ENCODE data around the gene NOP14.
"Not testable (repeated sequence)": the region's sequence is repeated elsewhere in the genome, so short reads cannot be mapped to it uniquely, and the experiment has no call there.

The NOP14 gene

DNA sequence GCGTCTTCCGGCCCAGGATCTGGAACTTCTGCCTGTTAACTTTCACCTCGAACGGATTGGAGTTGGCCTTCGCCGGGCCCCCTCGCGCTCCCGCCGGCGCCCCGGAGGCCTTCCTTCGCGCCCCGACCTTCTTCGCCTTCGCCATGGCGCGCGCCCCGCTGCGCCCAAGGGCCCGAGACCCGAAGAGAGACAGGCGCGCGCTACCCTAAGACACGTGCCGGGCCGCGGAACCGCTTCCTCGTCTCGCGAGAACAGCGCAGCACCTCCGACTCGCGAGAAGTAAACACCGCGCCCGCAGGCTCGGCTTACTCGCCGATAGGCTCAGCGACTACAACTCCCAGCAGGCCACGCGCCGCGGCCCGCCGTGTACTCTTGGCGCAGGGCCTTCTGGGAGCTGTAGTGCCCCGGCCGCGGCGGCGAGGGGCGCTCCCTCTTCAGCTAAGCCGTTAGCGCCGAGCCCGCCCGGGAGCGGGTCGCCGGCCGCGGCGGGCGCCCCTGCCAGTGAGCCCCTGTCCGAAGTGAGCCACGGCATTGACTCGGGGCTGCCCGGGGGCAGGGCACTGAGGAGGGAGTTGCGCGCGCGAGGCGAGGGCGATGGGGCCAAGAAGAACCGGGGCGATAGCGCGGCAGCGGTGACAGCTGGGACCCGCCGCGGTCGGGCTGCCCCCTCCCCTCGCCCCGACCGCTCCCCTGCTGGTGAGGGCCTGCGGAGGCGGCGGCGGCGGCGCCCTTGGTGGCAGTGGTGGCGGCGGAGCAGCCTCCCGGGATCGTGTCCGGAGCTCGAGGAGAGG lies at the start of gene NOP14, which contains the start of gene GRK4:
TSS of gene NOP14 (minus strand) at position 232 of the 791 bp plus-strand sequence. CDS start at position 145, 87 bp downstream.
TSS of gene GRK4 (plus strand) at position 397 of the 791 bp plus-strand sequence. CDS start 500 bp downstream, outside the sequence.
- peak; percentile 97 for DNase-seq (ENCODE audit: low read depth)

- no peak for DNase-seq (ENCODE audit: low read depth)
Measured at GRCh38 chr4:3011456-3012220, 48.4 kb upstream of the NOP14 start.

GRCh38 chr4:3010998-3011397 lies 47.8 kb upstream of the NOP14 start:
- peak; percentile 49 for DNase-seq (ENCODE audit: low read depth)

GRCh38 chr4:3010577-3010976 lies 47.4 kb upstream of the NOP14 start:
- DNase-seq (ENCODE audit: low read depth): no peak

GRCh38 chr4:3009422-3009821 lies 46.2 kb upstream of the NOP14 start:
- no peak for DNase-seq (ENCODE audit: low read depth)

GRCh38 chr4:3007724-3008123 lies 44.5 kb upstream of the NOP14 start:
- DNase-seq (ENCODE audit: low read depth): no peak

- DNase-seq (ENCODE audit: low read depth): no peak
Measured at GRCh38 chr4:2996415-2996814, 33.2 kb upstream of the NOP14 start.

DNA sequence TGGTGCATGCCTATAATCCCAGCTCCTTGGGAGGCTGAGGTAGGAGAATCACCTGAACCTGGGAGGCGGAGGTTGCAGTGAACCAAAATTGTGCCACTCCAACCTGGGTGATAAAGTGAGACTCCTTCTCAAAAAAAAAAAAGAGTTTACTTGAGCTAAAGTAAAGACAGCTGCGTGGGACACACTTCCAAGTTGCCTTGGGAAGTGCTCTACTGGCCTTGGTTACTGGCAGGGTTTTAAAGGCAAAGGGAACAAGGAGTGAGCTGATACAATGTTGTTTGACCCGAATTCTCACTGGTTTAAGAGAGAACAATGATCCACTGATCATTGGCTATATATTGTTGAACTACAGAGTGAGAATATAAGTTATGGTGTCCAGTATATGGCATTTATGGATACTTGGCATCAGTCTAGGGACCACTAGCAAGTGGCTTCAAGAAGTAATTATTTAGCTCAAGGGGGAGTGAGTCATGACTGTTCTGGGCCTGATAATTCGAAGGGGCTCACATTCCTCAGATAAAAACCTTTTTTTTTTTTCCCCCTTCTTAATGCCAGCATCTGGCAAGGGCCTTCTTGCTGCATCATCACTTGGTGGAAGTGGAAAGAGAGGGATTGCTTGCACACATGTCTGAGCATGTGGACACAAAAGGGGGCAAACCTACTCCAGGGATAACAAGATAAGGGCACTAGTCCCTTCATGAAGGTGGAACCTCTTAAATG lies 32.5 kb upstream of the NOP14 start:
- DNase-seq (ENCODE audit: low read depth): no peak

GRCh38 chr4:2994917-2995316 lies 31.7 kb upstream of the NOP14 start:
- no peak for DNase-seq (ENCODE audit: low read depth)

GRCh38 chr4:2991243-2991642 lies 28.0 kb upstream of the NOP14 start:
- no peak for DNase-seq (ENCODE audit: low read depth)

DNA sequence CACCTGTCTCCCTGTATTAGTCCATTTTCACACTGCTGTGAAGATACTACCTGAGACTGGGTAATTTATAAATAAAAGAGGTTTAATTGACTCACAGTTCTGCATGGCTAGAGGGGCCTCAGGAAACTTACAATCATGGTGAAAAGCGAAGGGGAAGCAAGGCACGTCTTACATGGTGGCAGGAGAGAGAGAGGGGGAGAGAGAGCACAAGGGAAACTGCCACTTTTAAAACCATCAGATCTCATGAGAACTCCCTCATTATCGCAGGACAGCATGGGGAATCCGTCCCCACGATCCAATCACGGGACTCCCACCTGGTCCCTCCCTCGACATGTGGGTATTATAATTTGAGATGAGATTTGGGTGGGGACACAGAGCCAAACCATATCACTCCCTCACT lies 20.5 kb upstream of the NOP14 start:
- DNase-seq (ENCODE audit: low read depth): not testable (repeated sequence)

DNA sequence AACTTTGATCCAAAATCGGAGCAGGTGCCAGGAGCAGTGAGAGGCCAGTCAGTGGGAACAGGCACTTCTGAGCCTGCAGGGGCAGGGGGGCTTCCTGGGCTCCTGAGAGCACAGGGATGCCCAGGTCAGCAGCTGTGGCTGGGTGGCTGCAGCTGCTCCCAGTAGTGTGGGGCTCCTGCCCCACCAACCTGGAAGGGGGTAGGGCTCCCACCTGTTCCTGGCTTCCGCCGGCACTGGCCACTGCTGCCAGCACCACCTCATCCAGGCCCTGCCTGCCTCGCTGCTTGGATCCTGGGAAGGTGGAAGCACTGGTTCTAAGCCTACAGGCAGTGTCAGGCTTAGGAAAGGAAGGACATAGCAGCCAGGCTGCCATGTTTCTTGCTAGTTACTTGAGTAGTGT lies 18.8 kb upstream of the NOP14 start:
- DNase-seq (ENCODE audit: low read depth): no peak

- DNase-seq (ENCODE audit: low read depth): no peak
Measured at GRCh38 chr4:2981256-2981819, 18.1 kb upstream of the NOP14 start.

GRCh38 chr4:2977211-2978088 lies 14.2 kb upstream of the NOP14 start:
- DNase-seq (ENCODE audit: low read depth): no peak

DNA sequence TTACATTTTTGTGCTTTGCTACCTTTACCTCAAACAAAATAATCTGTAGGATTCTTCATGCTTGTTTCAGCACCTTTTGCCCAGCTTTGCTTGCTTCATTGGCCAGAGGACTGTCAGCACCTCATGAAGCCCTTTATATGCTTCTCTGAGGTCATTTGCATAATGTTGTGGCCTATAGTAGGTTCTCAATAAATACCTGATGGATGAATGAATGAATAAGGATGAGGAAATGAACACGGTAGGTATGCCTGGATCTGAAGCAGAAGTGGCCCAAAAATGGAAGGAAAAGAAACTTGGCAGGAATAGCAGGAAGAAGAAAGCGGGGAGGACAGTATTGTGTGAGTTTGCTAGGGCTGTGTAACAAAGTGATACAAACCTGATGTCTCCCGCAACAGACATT lies 8.1 kb upstream of the NOP14 start:
- DNase-seq (ENCODE audit: low read depth): no peak

DNA sequence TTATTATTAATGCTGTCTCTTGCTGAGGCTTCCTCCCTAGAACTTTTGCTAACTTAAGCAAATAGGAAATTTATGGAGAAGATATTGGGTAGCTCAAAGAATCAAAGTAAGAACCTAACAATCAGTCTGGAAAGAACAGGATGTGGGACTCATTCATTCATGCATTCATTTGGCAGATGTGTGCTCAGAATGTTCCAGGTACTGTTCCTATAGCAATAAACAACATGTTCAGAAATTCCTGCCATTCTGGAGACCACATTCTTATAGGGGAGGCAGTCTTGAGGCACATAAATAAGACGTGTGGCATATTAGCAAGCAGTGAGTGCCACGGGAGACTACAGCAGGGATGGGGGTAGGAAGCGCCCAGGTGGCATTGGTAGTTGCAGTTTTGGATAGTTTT lies 5.2 kb upstream of the NOP14 start:
- DNase-seq (ENCODE audit: low read depth): no peak

GRCh38 chr4:2965262-2965661 lies 2.1 kb upstream of the NOP14 start:
- DNase-seq (ENCODE audit: low read depth): no peak

- no peak for DNase-seq (ENCODE audit: low read depth)
Measured at GRCh38 chr4:2964706-2965258, 1.6 kb upstream of the NOP14 start.

GRCh38 chr4:2963966-2964471 lies 813 bp upstream of the NOP14 start:
- DNase-seq (ENCODE audit: low read depth): peak; percentile 16

- DNase-seq (ENCODE audit: low read depth): no peak
Measured at GRCh38 chr4:2962614-2963174, 512 bp downstream of the NOP14 start.
